Thyroid gland (tissue), 4 donors: ENCODE data around the gene MRPL23.

Experiments used
- CTCF ChIP-seq, 6 experiments: fragments of 200-600 bp in 3 of 6; fragments of 450-650 bp in 3 of 6; sonication (generic) in 3 of 6; IDR thresholded peaks; one replicate each; pipeline ENCODE4 v1.5.1; 2016 to 2019; ENCODE audit warnings: antibody characterized with exemption in 6 of 6, mild to moderate bottlenecking in 2 of 6, inconsistent platforms in 1 of 6, moderate library complexity in 1 of 6
- POLR2A ChIP-seq, 2 donors: fragments of 450-650 bp; IDR thresholded peaks; one replicate each; pipeline ENCODE4 v1.6.1; 2017; ENCODE audit warnings: antibody characterized with exemption in 2 of 2, mild to moderate bottlenecking in 2 of 2, moderate library complexity in 1 of 2

- no peak for TF ChIP-seq CTCF (IDR thresholded peaks at IDR 0.05)
- TF ChIP-seq POLR2A (IDR thresholded peaks at IDR 0.05) = no peak
These were observed 41.0 kb downstream of the MRPL23 start for GRCh38 chr11:1988174-1988573.
